DND-41 (cell line): Measurements from ENCODE around the gene PNKP.

Experiments
- EZH2 ChIP-seq: IDR thresholded peaks from 3 replicates; pipeline ENCODE4 v1.6.1; 2012; ENCODE audit warnings: borderline replicate concordance, low read depth, mild to moderate bottlenecking, moderate library complexity, low read length, inconsistent platforms; ENCODE audit not compliant: severe bottlenecking
- TF ChIP-seq, protein P1 (sequence below): IDR thresholded peaks from 2 replicates; pipeline ENCODE4 v1.5.1; 2012; ENCODE audit warnings: borderline replicate concordance, low read length, moderate library complexity, mild to moderate bottlenecking; ENCODE audit not compliant: poor library complexity, severe bottlenecking; ENCODE audit errors: extremely low read depth

DNA sequence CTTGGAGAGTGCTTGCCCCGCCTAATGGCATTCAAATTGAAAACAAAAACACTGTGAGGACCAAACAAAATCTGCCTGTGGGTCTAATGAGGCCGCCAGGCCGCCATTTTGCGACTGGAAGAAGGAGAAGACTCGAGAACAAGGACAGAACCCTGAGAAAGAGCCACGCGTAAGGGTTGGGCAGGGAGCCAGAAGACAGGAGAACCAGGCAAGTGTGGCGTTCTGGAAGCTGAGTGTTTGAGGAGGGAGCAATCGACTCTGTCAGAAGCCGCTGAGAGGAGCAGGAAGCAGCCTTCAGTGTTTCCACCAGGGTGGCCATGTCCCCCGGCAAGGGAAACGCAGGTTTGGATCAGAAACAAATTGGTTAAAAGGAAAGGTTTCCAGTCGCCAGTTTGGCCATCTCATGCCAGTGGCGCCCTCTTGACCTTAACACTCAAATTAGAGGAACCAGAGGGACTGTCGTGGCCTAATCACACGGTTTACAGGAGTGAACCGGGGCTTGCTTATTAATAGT is 26.6 kb downstream of the PNKP start:
- TF ChIP-seq, protein P1, sequence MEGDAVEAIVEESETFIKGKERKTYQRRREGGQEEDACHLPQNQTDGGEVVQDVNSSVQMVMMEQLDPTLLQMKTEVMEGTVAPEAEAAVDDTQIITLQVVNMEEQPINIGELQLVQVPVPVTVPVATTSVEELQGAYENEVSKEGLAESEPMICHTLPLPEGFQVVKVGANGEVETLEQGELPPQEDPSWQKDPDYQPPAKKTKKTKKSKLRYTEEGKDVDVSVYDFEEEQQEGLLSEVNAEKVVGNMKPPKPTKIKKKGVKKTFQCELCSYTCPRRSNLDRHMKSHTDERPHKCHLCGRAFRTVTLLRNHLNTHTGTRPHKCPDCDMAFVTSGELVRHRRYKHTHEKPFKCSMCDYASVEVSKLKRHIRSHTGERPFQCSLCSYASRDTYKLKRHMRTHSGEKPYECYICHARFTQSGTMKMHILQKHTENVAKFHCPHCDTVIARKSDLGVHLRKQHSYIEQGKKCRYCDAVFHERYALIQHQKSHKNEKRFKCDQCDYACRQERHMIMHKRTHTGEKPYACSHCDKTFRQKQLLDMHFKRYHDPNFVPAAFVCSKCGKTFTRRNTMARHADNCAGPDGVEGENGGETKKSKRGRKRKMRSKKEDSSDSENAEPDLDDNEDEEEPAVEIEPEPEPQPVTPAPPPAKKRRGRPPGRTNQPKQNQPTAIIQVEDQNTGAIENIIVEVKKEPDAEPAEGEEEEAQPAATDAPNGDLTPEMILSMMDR = no peak
- no peak for TF ChIP-seq EZH2
